Fibroblast of skin of scalp (primary cell): Measurements from ENCODE around the gene PRMT2.
"Not testable (repeated sequence)": the region's sequence is repeated elsewhere in the genome, so short reads cannot be mapped to it uniquely, and the experiment has no call there.

Experiments used
- DNase-seq: peaks from one replicate; pipeline ENCODE4 v3.0.0-alpha.2; 2013

Gene PRMT2

GRCh38 chr21:46643379-46644177 lies 8.1 kb downstream of the PRMT2 start:
- no peak for DNase-seq

DNA sequence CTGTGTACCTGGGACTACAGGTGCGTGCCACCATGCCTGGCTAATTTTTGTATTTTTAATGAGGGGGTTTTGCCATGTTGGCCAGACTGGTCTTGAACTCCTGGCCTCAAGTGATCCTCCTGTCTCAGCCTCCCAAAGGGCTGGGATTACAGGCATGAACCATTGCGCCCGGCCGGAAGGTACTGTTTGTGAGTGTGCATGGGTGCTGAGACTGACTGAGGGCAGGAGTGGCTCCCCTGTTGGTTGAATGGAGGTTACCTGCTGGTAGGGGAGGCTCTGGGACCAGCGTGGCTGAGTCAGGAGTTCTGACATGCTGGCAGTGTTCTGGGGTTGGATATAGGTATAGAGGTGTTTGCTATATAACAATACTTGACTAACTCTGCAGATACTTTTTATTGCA lies 10.4 kb downstream of the PRMT2 start:
- DNase-seq = no peak

- no peak for DNase-seq
Observed at GRCh38 chr21:46646541-46647154, 11.2 kb downstream of the PRMT2 start.

GRCh38 chr21:46648539-46648938 lies 13.1 kb downstream of the PRMT2 start:
- no peak for DNase-seq

GRCh38 chr21:46649356-46649755 lies 13.9 kb downstream of the PRMT2 start:
- DNase-seq = no peak

GRCh38 chr21:46650476-46651098 lies 15.1 kb downstream of the PRMT2 start:
- DNase-seq = no peak

DNA sequence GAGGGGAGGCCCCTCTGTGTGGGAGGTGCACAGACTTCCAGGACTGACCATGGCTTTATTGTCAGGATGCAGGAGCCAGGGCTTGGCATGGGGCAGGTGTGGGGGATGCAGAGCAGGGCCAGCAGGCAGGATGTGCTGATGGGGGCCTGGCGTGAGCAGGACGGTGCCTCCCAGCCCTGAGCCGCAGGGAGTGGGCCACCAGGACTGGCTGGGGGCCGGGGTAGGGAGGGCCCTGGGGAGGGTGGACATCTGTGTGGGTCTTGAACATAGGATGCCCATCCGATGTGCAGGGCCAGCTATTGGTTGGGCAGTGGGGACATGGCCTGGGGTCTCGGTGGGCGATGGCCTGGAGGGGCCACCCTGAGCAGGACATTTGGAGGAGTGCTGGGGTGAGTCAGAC lies 15.6 kb downstream of the PRMT2 start:
- DNase-seq = no peak

- no peak for DNase-seq
Observed at GRCh38 chr21:46655230-46655629, 19.8 kb downstream of the PRMT2 start.

- DNase-seq = no peak
Observed at GRCh38 chr21:46656820-46657219, 21.3 kb downstream of the PRMT2 start.

DNA sequence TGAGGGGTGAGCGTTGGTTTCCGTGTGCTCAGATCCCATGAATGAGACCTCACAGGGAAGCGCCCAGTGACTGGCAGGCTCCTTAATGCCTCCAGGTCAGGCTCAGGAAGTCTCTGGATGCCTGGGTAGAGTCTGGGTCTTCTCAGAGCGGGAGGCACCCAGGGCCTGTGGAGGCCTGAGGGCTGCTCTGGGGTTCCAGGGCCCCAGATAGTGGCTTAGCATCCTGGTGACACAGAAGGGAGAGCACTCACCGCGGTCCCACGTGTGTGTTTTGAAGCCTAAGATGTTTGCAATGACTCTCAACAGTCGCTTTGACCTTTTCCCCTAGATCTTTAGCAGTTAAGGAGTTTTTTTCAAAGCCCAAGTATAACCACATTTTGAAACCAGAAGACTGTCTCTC lies 25.0 kb downstream of the PRMT2 start:
- DNase-seq = no peak

GRCh38 chr21:46661211-46661625 lies 25.7 kb downstream of the PRMT2 start:
- peak; percentile 86 for DNase-seq

GRCh38 chr21:46661642-46662366 lies 26.3 kb downstream of the PRMT2 start:
- no peak for DNase-seq

- no peak for DNase-seq
Observed at GRCh38 chr21:46662367-46662654, 26.8 kb downstream of the PRMT2 start.

DNA sequence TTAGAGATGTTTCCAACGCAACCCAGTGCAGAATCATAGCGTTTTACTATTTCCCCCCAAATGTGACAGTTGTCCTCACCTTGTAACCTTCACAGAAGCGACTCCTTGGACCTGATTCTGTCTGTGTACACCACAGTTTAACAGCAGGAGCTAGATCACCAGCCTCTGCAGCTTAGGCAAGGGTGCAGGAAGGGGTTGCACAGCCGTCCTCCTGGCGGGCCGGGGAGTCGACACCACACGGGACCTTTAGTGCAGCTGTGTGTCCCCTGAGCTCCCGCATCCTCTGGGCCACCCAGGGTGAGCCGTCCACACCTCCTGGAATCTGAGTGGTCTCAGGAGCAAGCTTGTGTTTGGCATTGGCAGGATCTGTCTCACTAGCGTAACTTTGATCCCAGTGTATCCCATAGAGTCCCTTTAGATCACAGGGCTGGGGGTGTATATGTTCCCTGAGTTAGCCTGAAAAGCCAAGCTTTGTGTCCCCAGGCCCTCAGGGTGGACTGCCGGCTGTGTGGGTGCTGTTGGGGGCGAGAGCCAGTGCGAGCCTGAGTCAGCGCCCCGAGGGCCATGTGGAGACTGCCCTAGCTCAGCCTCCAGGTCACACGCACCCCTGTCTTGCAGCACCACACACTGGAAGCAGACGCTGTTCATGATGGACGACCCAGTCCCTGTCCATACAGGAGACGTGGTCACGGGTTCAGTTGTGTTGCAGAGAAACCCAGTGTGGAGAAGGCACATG lies 27.5 kb downstream of the PRMT2 start:
- no peak for DNase-seq

GRCh38 chr21:46663754-46664153 lies 28.3 kb downstream of the PRMT2 start:
- DNase-seq = no peak

DNA sequence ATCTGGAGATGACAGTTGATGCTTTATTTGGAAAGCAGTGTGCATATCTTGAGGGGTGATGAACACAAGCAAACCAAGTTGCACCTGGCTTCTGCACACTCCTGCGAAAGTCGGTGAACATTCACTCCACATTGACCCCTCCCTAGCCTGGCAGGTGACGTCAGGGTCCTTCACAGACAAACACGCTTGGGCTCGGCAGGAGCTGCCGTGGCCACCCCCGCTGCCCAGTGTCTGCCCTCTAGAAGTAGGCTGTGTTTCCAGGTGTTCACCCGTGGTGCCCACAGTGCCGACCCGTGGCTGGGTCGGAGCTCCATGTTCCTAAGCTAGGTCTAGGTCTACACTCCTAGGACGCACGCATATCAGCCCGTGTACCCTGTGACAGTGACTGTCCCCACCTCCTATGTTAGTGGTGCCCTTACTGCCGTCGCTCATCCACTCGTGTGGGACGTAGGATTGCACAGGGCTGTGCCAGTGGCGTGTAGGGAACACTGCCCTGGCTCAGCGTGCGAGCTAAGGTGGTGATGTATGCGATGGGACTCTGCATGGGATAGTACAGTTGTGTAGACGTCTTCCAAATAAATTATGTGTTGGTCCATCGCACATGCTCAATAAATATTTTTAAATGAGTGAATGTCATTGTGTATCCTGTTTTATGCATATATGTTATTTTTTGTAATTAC lies 29.0 kb downstream of the PRMT2 start:
- no peak for DNase-seq

GRCh38 chr21:46665566-46665965 lies 30.1 kb downstream of the PRMT2 start:
- no peak for DNase-seq

- DNase-seq = no peak
Observed at GRCh38 chr21:46666941-46667740, 31.7 kb downstream of the PRMT2 start.

DNA sequence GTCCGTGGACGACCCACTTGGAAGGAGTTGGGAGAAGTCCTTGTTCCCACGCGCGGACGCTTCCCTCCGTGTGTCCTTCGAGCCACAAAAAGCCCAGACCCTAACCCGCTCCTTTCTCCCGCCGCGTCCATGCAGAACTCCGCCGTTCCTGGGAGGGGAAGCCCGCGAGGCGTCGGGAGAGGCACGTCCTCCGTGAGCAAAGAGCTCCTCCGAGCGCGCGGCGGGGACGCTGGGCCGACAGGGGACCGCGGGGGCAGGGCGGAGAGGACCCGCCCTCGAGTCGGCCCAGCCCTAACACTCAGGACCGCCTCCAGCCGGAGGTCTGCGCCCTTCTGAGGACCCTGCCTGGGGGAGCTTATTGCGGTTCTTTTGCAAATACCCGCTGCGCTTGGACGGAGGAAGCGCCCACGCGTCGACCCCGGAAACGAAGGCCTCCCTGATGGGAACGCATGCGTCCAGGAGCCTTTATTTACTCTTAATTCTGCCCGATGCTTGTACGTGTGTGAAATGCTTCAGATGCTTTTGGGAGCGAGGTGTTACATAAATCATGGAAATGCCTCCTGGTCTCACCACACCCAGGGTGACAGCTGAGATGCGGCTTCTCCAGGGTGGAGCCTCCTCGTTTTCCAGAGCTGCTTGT lies 32.4 kb downstream of the PRMT2 start:
- peak; percentile 33 for DNase-seq

DNA sequence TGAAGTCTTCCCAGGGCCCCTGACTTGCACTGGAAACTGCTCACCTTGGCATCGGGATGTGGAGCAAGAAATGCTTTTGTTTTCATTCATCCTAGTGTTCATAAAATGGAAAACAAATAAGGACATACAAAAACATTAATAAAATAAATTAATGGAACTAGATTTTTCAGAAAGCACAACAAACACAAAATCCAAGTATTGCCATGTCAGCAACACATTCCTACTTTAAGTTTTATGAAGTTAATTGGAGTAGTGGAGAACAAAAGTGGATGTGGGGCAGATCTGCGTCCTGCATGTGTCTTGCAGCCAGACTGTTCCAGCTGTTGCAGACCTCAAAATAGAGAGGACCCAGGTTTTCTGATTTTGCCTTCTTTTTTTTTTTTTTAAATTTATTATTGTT lies 32.9 kb downstream of the PRMT2 start:
- no peak for DNase-seq

DNA sequence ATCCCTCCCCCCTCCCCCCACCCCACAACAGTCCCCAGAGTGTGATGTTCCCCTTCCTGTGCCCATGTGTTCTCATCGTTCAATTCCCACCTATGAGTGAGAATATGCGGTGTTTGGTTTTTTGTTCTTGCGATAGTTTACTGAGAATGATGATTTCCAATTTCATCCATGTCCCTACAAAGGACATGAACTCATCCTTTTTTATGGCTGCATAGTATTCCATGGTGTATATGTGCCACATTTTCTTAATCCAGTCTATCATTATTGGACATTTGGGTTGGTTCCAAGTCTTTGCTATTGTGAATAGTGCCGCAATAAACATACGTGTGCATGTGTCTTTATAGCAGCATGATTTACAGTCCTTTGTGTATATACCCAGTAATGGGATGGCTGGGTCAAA lies 33.4 kb downstream of the PRMT2 start:
- DNase-seq = not testable (repeated sequence)
